Fibroblast of villous mesenchyme (primary cell): Measurements from ENCODE around the gene ADCY5. TPM values are rescaled to one million over a fixed set of nuclear protein-coding genes. Genes with fewer than 3 reads are reported as not detected.

Experiments used
- DNase-seq: peaks from one replicate; pipeline ENCODE4 v3.0.0-alpha.2; 2010; ENCODE audit warnings: low read depth
- H3K4me3 ChIP-seq: 2 replicates; pipeline ENCODE4 v1.5.1; 2011; ENCODE audit warnings: low read depth, mild to moderate bottlenecking, low read length
- CTCF ChIP-seq: IDR thresholded peaks from 2 replicates; pipeline ENCODE4 v1.5.1; 2012; ENCODE audit warnings: low read depth, mild to moderate bottlenecking, low read length; ENCODE audit not compliant: insufficient read depth
- total RNA-seq: library from RNA; depleted of rRNA; stranded (reverse); fragments of >200 nt; gene quantifications from 2 replicates; pipeline ENCODE4 v1.2.3, GENCODE V29; 2012

The ADCY5 gene
- total RNA-seq, 1 donor = 0.43 TPM

- no peak overlapping the region for H3K4me3 ChIP-seq
- TF ChIP-seq CTCF = no peak
- no peak for DNase-seq
These were observed 63.4 kb downstream of the ADCY5 start for GRCh38 chr3:123385499-123385898.

GRCh38 chr3:123385001-123385401 lies 63.9 kb downstream of the ADCY5 start:
- no peak for DNase-seq
- no peak overlapping the region for H3K4me3 ChIP-seq
- no peak for TF ChIP-seq CTCF

- TF ChIP-seq CTCF = no peak
These were observed 64.6 kb downstream of the ADCY5 start for GRCh38 chr3:123384256-123384655.

DNA sequence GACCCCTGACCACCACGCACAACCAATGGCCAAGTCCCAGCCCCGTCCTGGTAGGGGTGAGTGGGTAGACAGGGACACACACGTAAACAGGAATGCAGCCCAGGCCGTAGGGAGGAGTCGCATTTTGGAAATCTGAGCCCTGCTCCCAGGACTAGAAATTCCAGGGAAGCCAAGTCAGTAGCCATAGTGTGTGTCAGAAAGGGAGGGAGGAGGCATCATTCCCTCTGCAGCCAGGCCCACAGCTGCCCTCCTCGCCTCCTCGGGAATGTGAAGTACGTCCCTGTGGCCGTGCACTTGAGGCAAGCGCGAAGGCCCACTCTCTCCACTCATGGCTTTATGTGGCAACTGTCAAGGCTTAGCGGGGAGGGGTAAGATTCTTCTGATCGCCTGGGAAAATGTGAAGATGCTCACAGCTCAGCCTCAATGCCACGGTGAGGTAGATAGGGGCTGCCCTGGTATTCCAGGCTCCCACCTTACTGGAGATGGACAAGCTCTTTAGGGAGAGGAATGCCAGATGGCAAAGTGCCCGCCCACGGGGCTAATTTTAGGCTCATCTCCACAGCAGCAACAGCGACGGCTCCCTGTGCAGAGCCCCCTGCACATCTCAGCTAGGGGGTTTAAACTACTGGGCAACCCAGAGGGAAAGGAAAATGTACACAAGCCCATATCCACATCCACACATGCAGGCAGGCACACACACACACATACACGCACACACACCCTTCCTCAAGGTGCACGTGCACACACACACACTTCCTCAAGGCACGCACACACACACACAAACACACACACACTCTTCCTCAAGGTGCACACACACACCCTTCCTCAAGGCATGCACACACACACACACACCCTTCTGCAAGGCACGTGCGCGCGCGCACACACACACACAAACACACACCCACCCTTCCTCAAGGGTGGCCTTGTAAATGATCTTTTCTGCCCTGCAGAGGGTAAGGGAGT lies 65.5 kb downstream of the ADCY5 start:
- no peak for DNase-seq
- no peak overlapping the region for H3K4me3 ChIP-seq
- no peak for TF ChIP-seq CTCF

More at GRCh38 chr3:123384256-123384655, 64.6 kb downstream of the ADCY5 start:
- no peak overlapping the region for H3K4me3 ChIP-seq
- DNase-seq = no peak

- no peak overlapping the region for H3K4me3 ChIP-seq
- DNase-seq = no peak
- TF ChIP-seq CTCF = no peak
These were observed 68.6 kb downstream of the ADCY5 start for GRCh38 chr3:123380261-123380660.

- DNase-seq = no peak
- no peak for TF ChIP-seq CTCF
- no peak overlapping the region for H3K4me3 ChIP-seq
These were observed 69.7 kb downstream of the ADCY5 start for GRCh38 chr3:123379041-123379830.
